Stimulated activated memory B cell treated with anti-CD40 and anti-IgM and Interleukin-4, amounts not matched to agents 10 μg/mL and 1 μg/mL and 100 μg/mL, for 72 hours (primary cell): ENCODE data around the gene SBF2.
A peak's percentile ranks its signal among the peaks of the same experiment; 100 is the strongest.

ENCODE experiments used
- ATAC-seq: fragments of 150-1000 bp; cut with Tn5 transposase; 2 replicates; pipeline ENCODE4 v1.10.0; 2021
- H3K27ac Mint-ChIP-seq: one replicate; pipeline ENCODE4 v1.8.0; 2022; ENCODE audit warnings: mild to moderate bottlenecking, mixed read lengths
- H3K27me3 Mint-ChIP-seq: one replicate; pipeline ENCODE4 v1.8.0; 2022; ENCODE audit warnings: mixed read lengths
- H3K36me3 Mint-ChIP-seq: one replicate; pipeline ENCODE4 v1.8.0; 2022; ENCODE audit warnings: mixed read lengths
- H3K4me1 Mint-ChIP-seq: one replicate; pipeline ENCODE4 v1.8.0; 2022; ENCODE audit warnings: mixed read lengths
- H3K4me3 Mint-ChIP-seq: one replicate; pipeline ENCODE4 v1.8.0; 2022; ENCODE audit warnings: mild to moderate bottlenecking, moderate library complexity, mixed read lengths
- H3K9me3 Mint-ChIP-seq: one replicate; pipeline ENCODE4 v1.8.0; 2022; ENCODE audit warnings: mixed read lengths

Gene SBF2

DNA sequence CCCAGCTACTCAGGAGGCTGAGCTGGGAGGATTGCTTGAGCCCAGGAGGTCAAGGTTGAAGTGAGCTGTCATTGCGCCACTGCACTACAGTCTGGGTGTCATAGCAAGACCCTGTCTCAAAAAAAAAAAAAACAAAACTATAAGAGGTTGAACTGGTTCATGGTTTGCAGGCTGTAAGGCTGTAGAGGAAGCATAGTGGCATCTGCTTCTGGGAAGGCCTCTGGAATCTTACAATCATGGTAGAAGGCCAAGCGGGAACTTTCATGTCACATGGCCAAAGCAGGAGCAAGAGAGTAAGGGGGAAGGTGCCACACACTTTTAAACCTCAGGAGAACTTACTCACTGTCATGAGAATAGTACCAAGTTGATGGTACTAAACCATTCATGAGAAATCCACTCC, 520.5 kb downstream of the SBF2 start:
- Mint-ChIP-seq H3K9me3 (no peaks in the 10 kb centered on the region), H3K27ac (no peak overlapping the region), H3K27me3 (no peaks in the 10 kb centered on the region), H3K36me3 (peaks cover 27% of the 10 kb centered on the region), H3K4me1 (peaks cover 18% of the 10 kb centered on the region), H3K4me3 (no peak overlapping the region)
- ATAC-seq, result no peak

DNA sequence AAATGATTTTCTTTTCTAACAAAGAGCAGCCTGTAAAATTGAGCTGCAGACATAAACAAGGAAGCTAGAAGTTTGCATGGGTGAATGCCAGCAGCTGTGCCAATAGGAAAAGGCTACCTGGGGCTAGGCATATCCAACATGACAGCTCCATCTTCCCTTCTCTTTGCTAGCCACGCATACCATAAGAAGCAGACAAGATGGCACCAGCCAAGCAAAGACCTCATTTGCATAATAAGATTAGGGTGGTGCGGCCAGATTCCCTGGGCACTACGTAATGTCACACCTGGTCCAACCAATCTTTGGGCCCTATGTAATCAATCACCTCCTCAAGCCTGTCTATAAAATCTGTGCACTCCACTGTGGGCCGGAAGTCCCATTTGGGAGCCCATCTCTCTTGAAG, 521.8 kb downstream of the SBF2 start:
- Mint-ChIP-seq H3K4me3 (no peak overlapping the region), H3K27me3 (no peaks in the 10 kb centered on the region), H3K9me3 (no peaks in the 10 kb centered on the region), H3K27ac (no peak overlapping the region), H3K36me3 (peaks cover 30% of the 10 kb centered on the region), H3K4me1 (peaks cover 22% of the 10 kb centered on the region)
- no peak for ATAC-seq

DNA sequence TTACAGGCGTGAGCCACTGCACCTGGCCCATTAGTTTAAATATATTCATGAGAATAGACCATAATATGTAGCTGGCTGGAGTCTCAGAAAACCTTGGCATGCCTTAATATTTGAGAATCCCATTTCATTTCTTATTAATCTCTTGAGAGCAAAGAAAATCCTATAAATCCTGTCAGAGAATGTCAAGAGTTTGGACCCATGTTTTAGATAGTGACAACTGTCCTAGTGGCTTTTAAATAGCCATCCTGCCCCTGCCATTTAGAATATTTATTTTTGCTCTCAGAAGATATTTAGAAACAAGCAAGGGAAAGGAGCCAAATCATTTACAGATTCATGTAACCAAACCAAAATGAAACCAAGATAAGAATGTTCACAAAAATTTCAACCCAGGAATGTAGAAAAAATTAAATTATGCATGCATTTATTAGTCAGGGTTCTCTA, 522.9 kb downstream of the SBF2 start:
- Mint-ChIP-seq H3K9me3 (no peaks in the 10 kb centered on the region), H3K27me3 (no peaks in the 10 kb centered on the region), H3K27ac (no peak overlapping the region), H3K36me3 (peaks cover 37% of the 10 kb centered on the region), H3K4me1 (peaks cover 33% of the 10 kb centered on the region), H3K4me3 (no peak overlapping the region)
- no peak for ATAC-seq

DNA sequence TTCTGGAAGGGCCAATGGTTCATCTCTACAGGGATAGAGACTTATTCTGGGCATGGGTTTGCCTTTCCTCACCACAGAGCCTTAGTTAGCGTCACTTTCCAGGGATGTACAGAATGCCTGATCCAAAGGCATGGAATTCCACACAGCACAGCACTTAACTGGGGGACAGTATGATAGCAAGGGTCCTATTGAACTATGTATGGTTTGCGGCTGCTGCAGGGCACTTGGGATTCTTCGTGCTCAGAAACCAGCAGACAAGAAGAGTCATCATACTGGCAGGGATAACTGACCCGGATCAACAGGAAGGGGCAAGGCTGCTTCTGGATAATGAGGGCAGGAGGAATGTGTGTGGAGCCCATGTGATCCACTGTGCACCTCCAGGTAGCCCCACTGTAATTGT, 524.4 kb downstream of the SBF2 start:
- peaks cover 41% of the 10 kb centered on the region for H3K36me3 Mint-ChIP-seq
- H3K27me3 Mint-ChIP-seq, result no peaks in the 10 kb centered on the region
- ATAC-seq, result no peak
- peaks cover 42% of the 10 kb centered on the region for H3K4me1 Mint-ChIP-seq
- H3K27ac Mint-ChIP-seq, result peak overlapping the region; percentile 12
- no peaks in the 10 kb centered on the region for H3K9me3 Mint-ChIP-seq
- H3K4me3 Mint-ChIP-seq, result no peak overlapping the region

DNA sequence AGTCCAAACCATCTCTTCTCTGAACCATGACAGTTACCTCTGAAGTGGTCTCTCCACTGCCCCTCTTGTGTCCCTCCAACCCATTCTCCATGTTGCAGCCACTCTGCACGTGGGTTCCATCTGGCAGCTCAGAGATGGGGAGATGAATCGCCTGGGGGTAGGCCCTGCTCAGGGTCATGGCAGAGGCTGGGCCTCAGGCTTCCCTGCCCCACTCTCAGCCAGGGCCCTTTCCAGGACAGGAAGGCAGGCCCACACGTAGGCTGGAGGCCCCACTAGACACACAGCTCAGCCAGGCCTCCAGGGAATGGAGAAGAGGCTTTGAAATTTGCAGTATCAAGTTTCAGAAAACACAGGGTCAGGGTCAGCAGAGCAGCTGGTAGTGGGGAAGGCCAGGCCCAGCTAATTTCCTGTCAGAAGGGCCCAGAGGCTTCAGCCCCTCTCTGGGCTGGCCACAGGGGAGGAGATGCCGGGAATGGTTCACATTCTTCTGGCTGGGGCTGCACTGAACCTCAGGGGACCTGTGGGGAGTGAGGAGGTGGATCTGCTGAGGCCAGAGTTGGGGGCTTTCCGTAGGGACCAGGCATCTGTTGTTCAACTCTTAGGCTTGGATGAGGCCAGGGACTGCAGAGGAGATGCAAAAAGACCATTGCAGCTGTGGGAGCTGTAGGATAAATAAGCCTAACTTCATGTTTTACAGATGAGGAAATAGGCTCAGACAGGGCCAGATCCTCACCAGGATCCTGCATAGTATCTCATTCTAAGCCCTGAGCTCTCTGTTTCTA, 528.5 kb downstream of the SBF2 start:
- H3K4me3 Mint-ChIP-seq, result peak overlapping the region; percentile 2
- H3K4me1 Mint-ChIP-seq, result peaks cover 73% of the 10 kb centered on the region
- peak; percentile 63 for ATAC-seq
- H3K36me3 Mint-ChIP-seq, result peaks cover 39% of the 10 kb centered on the region
- no peaks in the 10 kb centered on the region for H3K27me3 Mint-ChIP-seq
- H3K27ac Mint-ChIP-seq, result peak overlapping the region; percentile 70
- H3K9me3 Mint-ChIP-seq, result no peaks in the 10 kb centered on the region

DNA sequence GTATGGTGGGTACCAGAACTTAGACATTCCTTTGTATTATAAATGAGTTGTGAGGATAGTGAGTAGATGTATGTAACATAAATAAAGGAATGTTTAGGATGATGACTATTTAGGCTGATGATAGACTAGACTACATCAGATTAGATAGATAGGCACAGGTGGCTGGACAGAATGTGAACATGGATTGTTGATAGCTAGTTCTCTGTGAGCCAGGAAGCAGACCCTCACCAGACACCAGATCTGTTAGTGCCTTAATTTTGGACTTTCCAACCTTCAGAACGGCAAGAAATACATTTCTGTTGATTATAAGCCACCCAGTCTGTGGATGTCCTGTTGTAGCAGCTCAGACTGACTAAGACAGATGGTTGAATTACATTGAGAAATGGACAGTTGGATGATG, 530.7 kb downstream of the SBF2 start:
- no peaks in the 10 kb centered on the region for H3K27me3 Mint-ChIP-seq
- no peak for ATAC-seq
- peak overlapping the region; percentile 23 for H3K27ac Mint-ChIP-seq
- peaks cover 77% of the 10 kb centered on the region for H3K4me1 Mint-ChIP-seq
- H3K36me3 Mint-ChIP-seq, result peaks cover 23% of the 10 kb centered on the region
- no peak overlapping the region for H3K4me3 Mint-ChIP-seq
- H3K9me3 Mint-ChIP-seq, result no peaks in the 10 kb centered on the region

DNA sequence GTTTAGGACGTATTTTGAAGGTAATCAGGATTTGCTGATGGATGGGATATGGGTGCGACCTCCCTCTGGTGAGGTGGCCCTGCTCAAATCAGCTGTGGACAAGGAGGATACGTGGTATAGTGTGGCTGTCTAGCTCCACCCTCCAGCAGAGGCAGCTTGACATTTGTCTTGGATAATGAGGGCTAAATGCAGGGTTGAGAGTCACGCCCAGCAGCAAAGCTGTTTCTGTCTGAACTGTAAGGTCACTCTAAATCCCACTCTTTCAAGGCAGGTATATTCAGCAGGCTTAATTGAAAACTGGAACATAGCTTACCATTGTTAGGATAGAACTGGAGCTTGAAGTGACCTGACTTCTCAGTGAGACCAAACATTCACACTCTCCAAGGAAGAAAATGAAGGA, 531.5 kb downstream of the SBF2 start:
- no peaks in the 10 kb centered on the region for H3K9me3 Mint-ChIP-seq
- H3K27me3 Mint-ChIP-seq, result no peaks in the 10 kb centered on the region
- H3K4me3 Mint-ChIP-seq, result no peak overlapping the region
- H3K36me3 Mint-ChIP-seq, result peaks cover 23% of the 10 kb centered on the region
- H3K4me1 Mint-ChIP-seq, result peaks cover 81% of the 10 kb centered on the region
- H3K27ac Mint-ChIP-seq, result peak overlapping the region; percentile 54
- no peak for ATAC-seq

DNA sequence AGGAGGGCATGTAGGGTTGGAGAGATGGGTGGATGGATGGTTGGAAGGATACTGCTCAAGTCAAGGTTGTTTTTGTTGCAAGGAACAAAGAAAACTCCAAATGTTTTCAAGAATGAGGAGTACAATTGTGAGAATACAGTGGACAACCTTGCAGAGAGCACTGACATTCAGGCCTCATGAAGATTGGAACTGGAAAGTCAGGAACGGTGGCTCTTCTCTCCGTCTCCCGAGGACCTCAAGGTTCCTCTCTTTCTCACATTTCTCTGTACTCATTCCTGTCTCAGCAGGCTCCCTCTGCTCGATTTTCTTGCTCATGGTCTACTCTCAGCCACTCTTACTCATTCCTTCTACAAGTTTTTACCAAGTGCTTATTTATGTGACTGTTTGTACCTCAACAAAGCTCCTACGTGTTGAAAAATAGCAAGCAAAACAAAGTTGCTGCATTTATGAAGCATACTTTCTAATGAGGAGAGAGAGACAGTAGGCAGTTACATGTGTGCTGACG, 532.5 kb downstream of the SBF2 start:
- no peak for ATAC-seq

DNA sequence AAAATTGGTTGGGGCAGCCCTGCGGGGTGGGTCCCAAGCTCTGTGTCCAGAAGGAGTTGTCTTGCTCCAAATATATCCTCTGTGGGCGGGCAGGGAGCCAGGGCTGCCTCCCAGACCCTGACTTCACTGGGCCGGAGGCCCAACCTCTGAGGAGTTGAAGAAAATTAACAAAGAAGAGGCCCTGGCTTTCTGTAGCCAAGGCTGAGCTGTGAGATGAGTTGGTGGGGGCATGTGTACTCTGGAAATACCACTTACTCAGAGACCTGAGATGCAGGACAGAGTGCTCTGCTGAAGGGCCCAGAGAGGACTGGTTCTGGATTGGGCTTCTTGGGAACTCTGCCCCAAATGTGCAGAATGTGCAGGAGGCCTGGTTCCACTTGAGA, 533.8 kb downstream of the SBF2 start:
- no peaks in the 10 kb centered on the region for H3K9me3 Mint-ChIP-seq
- ATAC-seq, result no peak
- H3K27me3 Mint-ChIP-seq, result no peaks in the 10 kb centered on the region
- H3K4me1 Mint-ChIP-seq, result peaks cover 84% of the 10 kb centered on the region
- H3K36me3 Mint-ChIP-seq, result peaks cover 15% of the 10 kb centered on the region
- peak overlapping the region; percentile 96 for H3K27ac Mint-ChIP-seq
- H3K4me3 Mint-ChIP-seq, result no peak overlapping the region

More for the DNA sequence above, 532.5 kb downstream of the SBF2 start:
- peaks cover 84% of the 10 kb centered on the region for H3K4me1 Mint-ChIP-seq
- H3K27me3 Mint-ChIP-seq, result no peaks in the 10 kb centered on the region
- no peaks in the 10 kb centered on the region for H3K9me3 Mint-ChIP-seq
- H3K27ac Mint-ChIP-seq, result peak overlapping the region; percentile 54
- H3K36me3 Mint-ChIP-seq, result peaks cover 15% of the 10 kb centered on the region
- no peak overlapping the region for H3K4me3 Mint-ChIP-seq

DNA sequence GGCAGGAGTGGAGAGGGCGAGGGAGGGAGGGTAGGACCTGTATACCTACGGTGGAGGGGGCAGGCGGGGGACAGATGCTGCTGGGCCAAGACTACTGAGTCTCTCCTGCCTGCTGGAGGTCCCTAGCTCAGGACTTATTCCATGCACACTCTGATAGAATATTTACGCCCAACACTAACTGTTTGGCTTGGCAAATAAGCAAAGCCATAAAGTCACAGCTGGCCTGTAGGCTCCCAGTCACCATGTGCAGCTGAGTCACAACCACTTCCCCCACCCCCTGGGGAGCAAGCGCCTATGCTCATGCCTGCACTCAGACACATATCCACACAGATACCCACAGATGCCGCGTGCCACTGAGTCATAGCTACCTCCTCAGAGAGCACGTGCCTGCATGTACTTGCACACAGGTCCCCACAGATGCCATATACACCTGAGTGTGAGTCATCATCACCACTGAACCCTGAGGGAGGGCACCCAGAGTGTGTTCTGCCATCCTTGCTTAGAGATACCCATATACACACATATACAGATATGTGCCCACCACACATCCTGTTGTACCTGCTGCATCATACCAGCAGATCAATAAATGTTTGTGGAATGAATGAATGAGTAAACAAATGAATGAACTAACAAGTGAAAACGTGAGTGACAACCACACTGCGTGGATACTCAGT, 534.4 kb downstream of the SBF2 start:
- peaks cover 12% of the 10 kb centered on the region for H3K36me3 Mint-ChIP-seq
- no peaks in the 10 kb centered on the region for H3K27me3 Mint-ChIP-seq
- peaks cover 84% of the 10 kb centered on the region for H3K4me1 Mint-ChIP-seq
- H3K4me3 Mint-ChIP-seq, result peak overlapping the region; percentile 86
- H3K27ac Mint-ChIP-seq, result peak overlapping the region; percentile 96
- ATAC-seq, result peak; percentile 86
- H3K9me3 Mint-ChIP-seq, result no peaks in the 10 kb centered on the region

DNA sequence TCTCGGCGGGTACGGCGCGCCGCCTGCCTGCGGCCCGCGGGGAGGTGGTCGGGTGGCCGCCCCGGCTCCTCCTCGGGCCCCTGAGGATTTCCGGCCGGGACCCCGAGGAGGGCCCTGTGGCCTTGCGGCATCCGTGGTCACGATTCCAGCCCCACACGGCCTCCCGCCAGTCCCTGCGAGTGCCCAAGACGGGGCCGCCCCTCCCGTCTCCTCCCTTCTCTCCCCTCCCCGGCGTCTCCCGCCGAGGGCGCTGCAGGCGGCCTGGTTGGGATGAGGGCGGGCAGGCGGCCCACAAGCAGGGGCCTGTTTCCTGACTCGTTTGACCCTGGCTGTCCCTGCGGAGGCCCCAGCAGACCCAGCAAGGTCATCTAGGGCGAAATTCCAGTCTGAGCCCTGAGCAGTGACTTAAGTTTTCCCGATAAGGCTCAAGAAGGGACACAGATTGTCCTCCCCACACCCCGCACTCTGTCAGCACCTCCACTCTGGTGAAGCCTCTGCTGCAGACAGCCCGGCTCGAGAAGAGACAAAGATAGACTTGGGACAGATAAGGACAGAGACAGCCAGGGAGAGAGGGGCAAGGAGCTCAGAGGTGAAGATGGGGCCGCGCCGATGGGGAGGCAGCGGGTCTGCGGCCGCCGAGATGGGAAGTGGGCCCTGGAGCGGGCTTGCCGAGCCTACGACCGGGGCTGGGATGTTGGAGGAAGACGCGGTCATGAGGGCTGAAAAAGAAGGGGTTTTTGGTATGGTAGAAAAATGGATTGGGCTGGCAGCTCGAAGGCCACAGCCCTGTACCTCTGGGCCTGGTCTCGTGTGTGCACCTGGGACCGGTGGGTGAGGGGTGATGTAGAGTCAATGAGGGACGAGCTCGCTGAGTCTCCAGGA, 535.1 kb downstream of the SBF2 start:
- peak; percentile 52 for ATAC-seq
- Mint-ChIP-seq H3K27me3 (no peaks in the 10 kb centered on the region), H3K9me3 (no peaks in the 10 kb centered on the region), H3K27ac (peak overlapping the region; percentile 96), H3K36me3 (peaks cover 8% of the 10 kb centered on the region), H3K4me3 (peak overlapping the region; percentile 86), H3K4me1 (peaks cover 86% of the 10 kb centered on the region)

DNA sequence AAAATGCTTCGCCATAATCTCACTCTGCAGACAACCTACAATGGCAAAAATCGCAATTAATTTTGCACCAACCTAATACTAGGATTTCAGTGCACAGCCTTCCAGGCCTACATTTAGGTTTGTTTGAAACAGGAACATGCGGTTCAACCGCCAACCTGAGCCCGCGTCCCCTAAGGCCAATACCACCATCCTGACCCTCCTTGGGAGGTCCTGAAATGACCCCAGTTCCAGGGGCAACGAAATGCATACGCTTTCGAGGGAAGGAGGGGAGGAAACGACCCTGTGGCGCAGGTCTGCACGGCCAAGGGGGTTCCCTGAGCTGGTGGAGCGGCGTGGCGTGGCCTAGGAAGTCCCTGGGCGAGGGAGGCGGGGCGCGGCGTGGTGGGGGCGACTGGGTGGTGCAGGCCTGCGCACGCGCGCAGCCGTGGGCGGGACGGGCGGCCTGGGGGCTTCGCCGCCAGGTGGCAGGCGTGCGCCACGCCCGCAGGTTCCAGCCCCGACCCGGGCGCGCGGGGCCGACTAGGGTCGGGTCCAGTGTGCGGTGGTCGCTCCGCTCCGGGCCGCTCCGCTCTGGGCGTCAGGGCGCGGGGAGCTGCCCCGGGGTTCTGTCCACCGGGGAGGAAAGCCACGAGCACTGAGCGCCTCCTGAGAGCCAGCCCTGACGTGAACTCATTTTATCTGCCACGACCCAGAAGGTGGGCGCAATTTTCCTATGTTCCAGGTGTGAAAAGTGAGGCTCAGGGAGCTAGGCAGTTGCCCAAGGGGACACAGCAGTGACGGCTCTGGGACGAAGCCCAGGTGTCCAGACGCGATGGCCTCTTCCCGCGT, 536.0 kb downstream of the SBF2 start:
- no peaks in the 10 kb centered on the region for H3K9me3 Mint-ChIP-seq
- no peaks in the 10 kb centered on the region for H3K27me3 Mint-ChIP-seq
- ATAC-seq, result peak; percentile 72
- peaks cover 12% of the 10 kb centered on the region for H3K36me3 Mint-ChIP-seq
- H3K27ac Mint-ChIP-seq, result peak overlapping the region; percentile 96
- peak overlapping the region; percentile 86 for H3K4me3 Mint-ChIP-seq
- peaks cover 92% of the 10 kb centered on the region for H3K4me1 Mint-ChIP-seq

DNA sequence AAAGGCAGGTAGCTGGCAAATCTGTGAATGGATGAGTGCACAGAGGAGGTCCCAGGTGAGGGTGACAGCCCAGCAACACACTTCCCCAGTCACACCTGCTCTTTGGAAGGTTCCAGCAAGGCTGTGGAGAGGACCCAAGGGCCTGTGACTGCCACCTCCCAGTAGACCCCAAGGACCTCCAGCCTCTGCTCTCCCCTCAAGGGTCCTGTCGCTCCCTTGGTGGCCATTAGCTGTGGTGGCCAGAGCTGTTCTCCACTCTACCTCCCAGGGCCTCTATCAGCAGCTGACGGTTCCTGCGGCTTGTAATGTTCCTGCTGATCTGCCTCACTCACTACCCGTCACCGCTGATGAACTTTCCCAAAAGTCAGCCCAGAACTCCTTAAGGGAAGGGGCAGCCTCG, 537.1 kb downstream of the SBF2 start:
- H3K36me3 Mint-ChIP-seq, result peaks cover 13% of the 10 kb centered on the region
- no peaks in the 10 kb centered on the region for H3K9me3 Mint-ChIP-seq
- H3K27ac Mint-ChIP-seq, result peak overlapping the region; percentile 96
- peak overlapping the region; percentile 18 for H3K4me3 Mint-ChIP-seq
- no peak for ATAC-seq
- peaks cover 83% of the 10 kb centered on the region for H3K4me1 Mint-ChIP-seq
- no peaks in the 10 kb centered on the region for H3K27me3 Mint-ChIP-seq

DNA sequence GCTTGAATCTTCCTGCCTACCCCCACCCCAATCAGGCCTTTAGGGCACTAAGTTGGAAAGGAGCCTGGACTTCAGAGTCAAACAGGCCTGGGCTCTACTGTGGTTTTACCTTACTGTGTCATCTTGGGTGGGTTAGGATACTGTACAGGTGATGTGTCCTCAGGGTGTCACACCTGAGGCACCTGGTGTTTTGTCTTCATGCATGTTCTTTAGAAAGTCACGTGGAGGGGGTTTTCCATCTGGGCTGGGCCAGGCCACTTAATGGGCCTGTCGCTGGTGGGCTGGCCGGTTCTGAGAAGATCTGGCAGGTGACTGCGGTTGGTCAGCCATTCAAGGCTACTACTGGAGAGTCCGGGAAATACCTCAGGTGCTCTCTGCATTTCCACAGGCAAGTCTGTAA, 537.6 kb downstream of the SBF2 start:
- Mint-ChIP-seq H3K9me3 (no peaks in the 10 kb centered on the region), H3K36me3 (peaks cover 11% of the 10 kb centered on the region), H3K4me1 (peaks cover 79% of the 10 kb centered on the region), H3K4me3 (peak overlapping the region; percentile 40), H3K27me3 (no peaks in the 10 kb centered on the region), H3K27ac (peak overlapping the region; percentile 96)
- no peak for ATAC-seq
